GM12873 (cell line): Measurements from ENCODE around the gene HSD3B2.

Experiments
- CTCF ChIP-seq: IDR thresholded peaks from 2 replicates; pipeline ENCODE4 v1.5.1; 2012; ENCODE audit warnings: low read depth, mild to moderate bottlenecking, moderate library complexity, low read length, control low read depth; ENCODE audit not compliant: insufficient read depth; ENCODE audit errors: missing control alignments

Gene HSD3B2

GRCh38 chr1:119420638-119421037, 5.7 kb downstream of the HSD3B2 start:
- TF ChIP-seq CTCF = no peak

- no peak for TF ChIP-seq CTCF
Measured at GRCh38 chr1:119422631-119423030, 7.7 kb downstream of the HSD3B2 start.

- no peak for TF ChIP-seq CTCF
Measured at GRCh38 chr1:119428991-119429390, 14.0 kb downstream of the HSD3B2 start.

GRCh38 chr1:119429687-119430086, 14.7 kb downstream of the HSD3B2 start:
- no peak for TF ChIP-seq CTCF

GRCh38 chr1:119430486-119430885, 15.5 kb downstream of the HSD3B2 start:
- TF ChIP-seq CTCF = no peak

- no peak for TF ChIP-seq CTCF
Measured at GRCh38 chr1:119431836-119432235, 16.9 kb downstream of the HSD3B2 start.

- no peak for TF ChIP-seq CTCF
Measured at GRCh38 chr1:119435052-119435451, 20.1 kb downstream of the HSD3B2 start.
